ENCODE results near the gene MAPKAPK2.

- TF ChIP-seq CTCF (conservative IDR thresholded peaks at IDR 0.05; ENCODE audit: low read length) (no peak), EZH2phosphoT487 (IDR thresholded peaks at IDR 0.05; ENCODE audit: borderline replicate concordance) (no peak)
Measured at GRCh38 chr1:206709772-206710459, 25.2 kb downstream of the MAPKAPK2 start.

All from Loucy (cell line).